DOHH2 (cell line): ENCODE results near the gene NLRP1.

ENCODE experiments used
- H3F3A ChIP-seq: fragments of 200-600 bp; sonication (generic), shearing (Covaris generic); 2 replicates; pipeline ENCODE4 v1.6.0; 2016; ENCODE audit warnings: antibody characterized with exemption, mild to moderate bottlenecking; ENCODE audit not compliant: control insufficient read depth, insufficient read depth
- H3K27ac ChIP-seq: fragments of 200-600 bp; sonication (generic); 2 replicates; pipeline ENCODE4 v1.5.1; 2014; ENCODE audit warnings: low read depth, mild to moderate bottlenecking, low read length, moderate library complexity
- H3K27me3 ChIP-seq: fragments of 200-600 bp; sonication (generic); 2 replicates; pipeline ENCODE4 v1.6.1; 2014; ENCODE audit warnings: mild to moderate bottlenecking, low read length, mixed read lengths; ENCODE audit not compliant: control insufficient read depth
- H3K36me3 ChIP-seq: fragments of 200-600 bp; sonication (generic); 2 replicates; pipeline ENCODE4 v1.6.1; 2014; ENCODE audit warnings: mild to moderate bottlenecking, low read length, moderate library complexity, mixed read lengths; ENCODE audit not compliant: control insufficient read depth
- H3K4me1 ChIP-seq: fragments of 200-600 bp; sonication (generic); 2 replicates; pipeline ENCODE4 v1.6.1; 2014; ENCODE audit warnings: mild to moderate bottlenecking, low read length, mixed read lengths; ENCODE audit not compliant: control insufficient read depth
- H3K4me2 ChIP-seq: fragments of 200-600 bp; sonication (generic); 2 replicates; pipeline ENCODE4 v1.6.0; 2014; ENCODE audit warnings: mild to moderate bottlenecking, low read length, moderate library complexity
- H3K4me3 ChIP-seq: fragments of 200-600 bp; sonication (generic); 2 replicates; pipeline ENCODE4 v1.5.1; 2014; ENCODE audit warnings: mild to moderate bottlenecking, low read length, mixed read lengths
- H3K79me2 ChIP-seq: fragments of 200-600 bp; sonication (generic); 2 replicates; pipeline ENCODE4 v1.6.1; 2014; ENCODE audit warnings: mild to moderate bottlenecking, low read length, mixed read lengths; ENCODE audit not compliant: control insufficient read depth
- H3K9me2 ChIP-seq: fragments of 200-600 bp; sonication (generic); replicated peaks from 2 replicates; pipeline ENCODE4 v1.6.1; 2014; ENCODE audit warnings: mild to moderate bottlenecking, low read length, mixed read lengths; ENCODE audit not compliant: control insufficient read depth
- H3K9me3 ChIP-seq: fragments of 200-600 bp; sonication (generic); 2 replicates; pipeline ENCODE4 v1.6.1; 2014; ENCODE audit warnings: antibody characterized with exemption, low read length, mixed read lengths; ENCODE audit not compliant: control insufficient read depth, insufficient read depth
- H4K20me1 ChIP-seq: fragments of 200-600 bp; sonication (generic); 2 replicates; pipeline ENCODE4 v1.6.0; 2014; ENCODE audit warnings: low read depth, mild to moderate bottlenecking, antibody characterized with exemption, low read length, moderate library complexity; ENCODE audit not compliant: control insufficient read depth, insufficient read depth
- CTCF ChIP-seq: fragments of 200-600 bp; sonication (generic); IDR thresholded peaks from one replicate; pipeline ENCODE4 v1.5.1; 2014; ENCODE audit warnings: antibody characterized with exemption, mild to moderate bottlenecking, low read depth, low read length; ENCODE audit not compliant: poor library complexity, severe bottlenecking
- EZH2phosphoT487 ChIP-seq: fragments of 200-600 bp; sonication (generic); IDR thresholded peaks from 2 replicates; pipeline ENCODE4 v1.6.1; 2017; ENCODE audit warnings: borderline replicate concordance, mild to moderate bottlenecking, antibody characterized with exemption, low read length, moderate library complexity, mixed read lengths

Gene NLRP1

GRCh38 chr17:5629128-5629527 is 44.8 kb upstream of the NLRP1 start:
- Histone ChIP-seq H3K27ac (no peak overlapping the region), H3F3A (no peaks in the 10 kb centered on the region), H3K27me3 (peaks cover 20% of the 10 kb centered on the region), H3K4me3 (no peak overlapping the region), H4K20me1 (no peaks in the 10 kb centered on the region), H3K4me2 (no peak overlapping the region), H3K36me3 (no peaks in the 10 kb centered on the region), H3K9me3 (no peaks in the 10 kb centered on the region), H3K9me2 (no peaks in the 10 kb centered on the region), H3K4me1 (no peaks in the 10 kb centered on the region), H3K79me2 (no peaks in the 10 kb centered on the region)
- no peak for TF ChIP-seq CTCF
- no peak for TF ChIP-seq EZH2phosphoT487

GRCh38 chr17:5628262-5628661 is 44.0 kb upstream of the NLRP1 start:
- Histone ChIP-seq H3K79me2 (no peaks in the 10 kb centered on the region), H3K4me1 (no peaks in the 10 kb centered on the region), H3K27me3 (peaks cover 20% of the 10 kb centered on the region), H3K9me3 (no peaks in the 10 kb centered on the region), H3K27ac (no peak overlapping the region), H3K9me2 (no peaks in the 10 kb centered on the region), H3K4me3 (no peak overlapping the region), H3K4me2 (no peak overlapping the region), H3F3A (no peaks in the 10 kb centered on the region), H4K20me1 (no peaks in the 10 kb centered on the region), H3K36me3 (no peaks in the 10 kb centered on the region)
- TF ChIP-seq CTCF (no peak), EZH2phosphoT487 (no peak)

DNA sequence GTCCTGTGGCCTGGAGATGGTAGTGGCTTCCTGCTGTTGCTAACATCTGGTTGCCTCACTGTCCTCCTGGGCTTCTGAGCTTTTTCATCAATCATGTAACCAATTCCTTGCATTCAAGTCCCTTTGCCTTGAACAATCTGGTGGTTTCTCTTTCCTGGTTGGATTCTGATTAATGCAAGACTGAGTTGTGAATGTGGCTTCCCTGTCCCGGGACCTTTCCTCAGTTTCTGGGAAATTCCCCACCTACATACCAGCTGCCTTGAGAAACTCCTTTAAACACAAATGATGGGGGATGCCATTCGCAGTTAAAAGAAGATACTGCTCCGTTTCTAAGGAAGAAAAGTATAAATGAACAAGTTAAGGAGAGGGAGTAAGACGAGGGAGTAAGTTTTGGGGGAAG is 39.9 kb upstream of the NLRP1 start:
- H3K27ac ChIP-seq, result no peak overlapping the region
- H3K4me1 ChIP-seq, result no peaks in the 10 kb centered on the region
- H3K27me3 ChIP-seq, result peaks cover 6% of the 10 kb centered on the region
- H3K9me2 ChIP-seq, result no peaks in the 10 kb centered on the region
- H4K20me1 ChIP-seq, result no peaks in the 10 kb centered on the region
- TF ChIP-seq CTCF (no peak), EZH2phosphoT487 (no peak)
- H3K9me3 ChIP-seq, result no peaks in the 10 kb centered on the region
- no peak overlapping the region for H3K4me2 ChIP-seq
- H3K36me3 ChIP-seq, result no peaks in the 10 kb centered on the region
- no peaks in the 10 kb centered on the region for H3K79me2 ChIP-seq
- H3K4me3 ChIP-seq, result no peak overlapping the region
- H3F3A ChIP-seq, result no peaks in the 10 kb centered on the region

DNA sequence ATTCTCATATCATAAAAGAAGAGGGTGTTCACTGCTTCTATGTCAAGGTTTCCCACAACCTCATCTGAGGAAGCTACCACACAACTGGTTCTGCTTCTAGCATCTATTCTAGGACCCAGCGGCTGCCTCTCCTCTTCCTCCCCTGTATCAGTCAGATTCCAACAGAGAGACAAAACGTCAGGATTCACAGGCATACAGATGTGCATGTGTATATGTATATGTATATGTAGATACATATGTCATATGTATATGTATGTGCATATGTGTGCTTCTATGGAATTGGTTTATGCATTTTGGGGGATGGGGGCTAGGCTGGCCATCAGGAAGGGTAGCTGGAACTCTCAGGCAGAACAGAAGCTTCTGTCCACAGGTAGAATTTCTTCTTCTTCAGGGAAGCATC is 37.4 kb upstream of the NLRP1 start:
- Histone ChIP-seq H3K27me3 (peaks cover 6% of the 10 kb centered on the region), H3K4me3 (no peak overlapping the region), H3K27ac (no peak overlapping the region), H3F3A (no peaks in the 10 kb centered on the region), H3K4me1 (no peaks in the 10 kb centered on the region), H3K36me3 (no peaks in the 10 kb centered on the region), H3K79me2 (no peaks in the 10 kb centered on the region), H3K4me2 (no peak overlapping the region), H3K9me2 (no peaks in the 10 kb centered on the region), H3K9me3 (no peaks in the 10 kb centered on the region), H4K20me1 (no peaks in the 10 kb centered on the region)
- TF ChIP-seq CTCF (no peak), EZH2phosphoT487 (no peak)
